ENCODE data around the gene UBE2R2.
"Not testable (repeated sequence)": the region's sequence is repeated elsewhere in the genome, so short reads cannot be mapped to it uniquely, and the experiment has no call there.

The UBE2R2 gene

DNA sequence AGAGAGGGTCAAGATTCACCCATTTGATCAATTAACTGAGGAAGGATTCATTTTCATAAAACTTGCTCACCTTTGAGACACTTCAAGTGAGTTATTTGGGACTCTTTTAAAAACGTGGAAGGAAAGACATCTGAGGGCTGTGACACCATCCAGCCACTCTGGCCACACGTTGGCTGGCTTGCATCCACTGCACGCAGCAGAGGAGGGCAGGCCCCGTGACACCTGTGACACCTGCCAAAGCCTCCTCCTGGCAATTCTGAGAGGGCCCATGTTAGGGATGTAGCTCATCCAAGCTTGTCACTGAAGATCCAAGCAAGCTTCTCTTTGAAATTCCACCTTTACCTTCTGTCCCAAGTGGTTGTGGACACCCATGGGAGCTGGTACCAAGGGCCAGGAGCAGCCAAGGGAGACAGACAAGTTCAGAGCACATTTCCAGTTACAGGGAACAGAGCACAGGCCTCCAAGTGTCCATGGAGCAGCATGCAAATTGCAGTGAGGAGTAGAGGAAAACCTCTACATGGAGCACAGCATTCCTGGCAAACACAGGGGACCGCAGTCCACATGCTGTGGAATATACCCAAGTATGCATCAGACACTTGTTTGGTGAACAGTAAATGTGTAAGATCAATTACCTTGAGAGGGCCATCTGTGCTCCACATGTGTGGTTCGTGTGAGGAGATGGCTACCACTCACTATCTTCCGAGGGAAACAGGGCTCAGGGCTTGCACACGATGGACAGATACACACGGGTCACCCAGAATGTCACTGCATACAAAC, 16.8 kb upstream of the UBE2R2 start:
- DNase-seq: no peak

DNA sequence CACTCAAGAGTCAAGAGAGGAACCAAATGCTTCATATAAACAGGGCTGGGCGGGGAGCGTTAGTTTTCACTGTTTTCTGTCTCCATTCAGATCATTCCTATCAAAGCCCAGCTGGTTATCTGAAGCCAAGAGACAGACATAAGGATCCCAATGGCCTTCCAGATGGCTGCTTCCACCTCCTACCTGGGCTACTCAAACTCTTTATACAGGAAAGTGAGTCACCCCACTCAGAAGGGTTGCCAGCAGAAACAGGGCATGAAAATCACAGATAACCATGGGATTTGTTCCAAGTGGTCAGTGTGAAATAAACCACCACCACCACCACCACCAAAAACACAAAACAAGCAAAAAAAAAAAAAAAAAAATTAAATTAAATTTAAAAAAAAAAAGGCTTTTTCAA, 16.1 kb upstream of the UBE2R2 start:
- no peak for DNase-seq

DNA sequence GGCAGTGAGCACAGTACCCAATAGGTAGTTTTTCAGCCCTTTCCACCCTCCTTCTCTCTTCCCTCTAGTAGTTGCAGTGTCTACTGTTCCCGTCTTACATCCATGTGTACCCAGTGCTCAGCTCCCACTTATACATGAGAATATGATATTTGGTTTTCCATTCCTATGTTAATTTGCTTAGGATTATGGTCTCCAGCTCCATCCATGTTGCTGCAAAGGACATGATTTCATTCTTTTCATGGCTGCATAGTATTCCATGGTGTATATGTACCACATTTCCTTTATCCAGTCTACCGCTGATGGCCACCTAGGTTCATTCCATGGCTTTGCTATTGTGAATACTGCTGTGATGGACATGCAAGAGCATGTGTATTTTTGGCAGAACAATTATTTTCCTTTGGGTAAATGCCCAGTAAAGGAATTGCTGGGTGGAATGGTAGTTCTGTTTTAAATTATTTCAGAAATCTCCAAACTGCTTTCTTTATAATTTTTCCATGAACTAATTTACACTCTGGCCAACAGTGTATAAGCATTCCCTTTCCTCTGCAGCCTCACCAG, 14.9 kb upstream of the UBE2R2 start:
- not testable (repeated sequence) for DNase-seq

GRCh38 chr9:33804196-33804595, 12.8 kb upstream of the UBE2R2 start:
- DNase-seq: not testable (repeated sequence)

DNA sequence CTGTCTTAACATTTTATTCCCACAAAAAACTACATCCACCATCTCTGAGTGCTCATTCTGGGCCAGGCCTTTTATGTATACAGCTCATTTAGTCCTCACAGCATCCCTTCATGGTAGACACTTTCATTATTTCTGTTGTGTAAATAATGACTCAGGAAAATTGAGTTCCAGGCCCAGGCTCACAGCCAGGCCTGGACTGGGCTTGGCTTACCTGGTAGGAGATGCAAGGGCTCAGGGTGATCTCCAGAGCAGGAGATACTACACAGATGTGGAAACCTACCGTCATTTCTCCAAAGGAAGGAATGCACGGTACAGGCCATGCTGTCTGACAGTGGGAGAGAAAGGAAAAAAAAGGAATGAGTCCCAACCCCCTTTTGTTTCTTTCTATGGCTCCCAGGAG, 9.8 kb upstream of the UBE2R2 start:
- DNase-seq: peak; percentile 66

DNA sequence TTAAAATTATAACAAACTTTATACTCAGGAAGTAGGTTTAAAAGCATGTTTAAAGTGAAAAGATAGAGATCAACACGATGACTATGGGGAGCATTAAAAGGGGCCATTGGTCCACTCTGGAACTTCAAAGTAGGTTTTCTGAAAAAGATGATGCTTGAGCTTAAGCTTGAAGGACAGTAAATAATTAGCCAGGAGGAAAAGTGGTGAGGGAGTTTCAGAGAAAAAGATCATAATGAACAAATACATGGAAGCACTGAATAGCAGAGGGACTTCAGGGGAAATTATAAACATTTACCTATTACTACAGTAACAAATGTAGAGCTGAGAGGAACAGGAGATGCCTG, 8.0 kb upstream of the UBE2R2 start:
- not testable (repeated sequence) for DNase-seq

GRCh38 chr9:33809506-33809905, 7.5 kb upstream of the UBE2R2 start:
- DNase-seq: no peak

GRCh38 chr9:33813712-33814641, 3.0 kb upstream of the UBE2R2 start:
- DNase-seq: no peak

DNA sequence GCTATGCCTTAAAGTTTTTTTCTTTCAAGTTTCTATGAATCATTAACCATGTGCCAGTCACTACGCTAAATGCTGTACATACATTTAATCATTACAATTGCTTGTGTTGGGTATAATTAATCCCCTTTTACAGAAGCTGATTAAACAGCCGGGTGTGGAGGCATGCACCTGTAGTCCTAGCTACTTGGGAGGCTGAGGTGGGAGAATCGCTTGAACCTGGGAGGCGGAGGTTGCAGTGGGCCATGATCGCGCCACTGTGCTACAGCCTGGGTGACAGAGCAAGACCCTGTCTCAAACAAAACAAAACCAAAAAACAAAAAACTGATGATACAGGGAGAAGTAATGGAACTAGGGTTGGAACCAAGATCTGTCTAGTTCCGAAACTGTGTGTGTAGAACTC, 1.2 kb upstream of the UBE2R2 start:
- no peak for DNase-seq

DNA sequence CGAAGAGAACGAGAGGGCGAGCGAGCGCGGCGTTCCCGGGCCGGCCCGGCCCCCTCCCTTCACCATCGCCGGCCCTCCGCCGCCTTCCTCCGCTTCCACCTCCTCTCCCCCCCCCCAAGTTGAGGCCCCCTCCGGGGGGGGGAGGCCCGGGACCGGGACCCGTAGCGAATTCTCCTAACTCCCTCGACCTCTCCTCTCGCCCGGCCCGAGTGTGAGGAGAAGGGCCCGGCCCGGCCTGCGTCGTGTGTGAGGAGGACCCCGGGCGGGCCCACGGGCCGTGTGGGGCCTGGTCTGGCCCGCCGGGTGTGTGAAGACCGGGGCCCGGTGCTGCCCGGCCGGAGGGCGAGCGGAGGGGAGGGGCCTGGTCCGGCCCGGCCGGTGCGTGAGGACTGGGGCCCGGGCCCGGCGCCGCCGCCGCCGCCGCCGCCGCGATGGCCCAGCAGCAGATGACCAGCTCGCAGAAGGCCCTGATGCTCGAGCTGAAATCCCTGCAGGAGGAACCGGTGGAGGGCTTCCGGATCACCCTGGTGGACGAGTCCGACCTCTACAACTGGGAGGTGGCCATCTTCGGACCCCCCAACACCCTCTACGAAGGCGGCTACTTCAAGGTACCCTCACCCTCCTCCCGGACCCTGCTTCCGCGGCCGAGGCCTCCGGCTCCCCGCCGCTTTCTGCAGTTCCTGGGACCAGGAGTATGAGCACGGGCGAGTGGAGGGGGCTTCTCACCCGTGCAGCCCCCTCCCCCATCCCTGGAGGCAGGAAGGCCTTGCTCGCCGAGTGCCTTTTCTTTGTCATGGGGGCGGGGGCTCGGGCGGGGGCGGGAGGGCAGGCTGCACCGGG, 587 bp downstream of the UBE2R2 start:
- peak; percentile 58 for DNase-seq

DNA sequence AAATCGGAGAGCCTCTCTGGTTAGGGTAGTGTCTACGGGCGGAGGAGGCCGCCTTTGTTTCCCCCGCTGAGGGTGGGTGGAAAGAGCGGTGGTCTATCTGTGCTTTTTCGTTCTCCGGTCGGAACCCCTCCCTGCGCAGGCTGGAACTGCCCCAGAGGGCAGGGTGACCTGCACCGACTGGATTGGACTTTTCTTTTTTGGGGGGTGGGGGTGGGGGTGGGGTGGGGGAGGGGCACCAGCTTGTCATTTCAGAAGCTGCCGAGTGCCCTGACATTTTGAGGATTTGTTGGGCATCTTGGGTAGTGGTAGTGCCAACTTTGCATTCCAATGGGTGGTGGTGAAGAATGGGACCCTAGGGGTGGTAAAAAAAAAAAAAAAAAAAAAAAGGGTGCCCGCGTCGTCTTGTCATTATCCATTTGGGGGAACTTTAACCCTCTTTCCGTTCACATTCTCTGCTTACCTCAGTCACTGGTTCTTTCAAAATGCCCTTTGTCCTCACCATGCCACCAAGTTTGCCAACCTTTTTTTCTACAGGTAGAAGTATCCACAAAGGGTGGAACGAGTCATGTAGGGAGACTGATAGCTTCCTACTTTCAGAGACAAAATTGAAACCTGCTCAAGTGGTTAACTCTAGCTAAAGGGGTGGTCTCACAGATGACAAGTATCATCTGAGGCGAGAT, 1.3 kb downstream of the UBE2R2 start:
- no peak for DNase-seq

- no peak for DNase-seq
Observed at GRCh38 chr9:33818847-33819500, 2.0 kb downstream of the UBE2R2 start.

DNA sequence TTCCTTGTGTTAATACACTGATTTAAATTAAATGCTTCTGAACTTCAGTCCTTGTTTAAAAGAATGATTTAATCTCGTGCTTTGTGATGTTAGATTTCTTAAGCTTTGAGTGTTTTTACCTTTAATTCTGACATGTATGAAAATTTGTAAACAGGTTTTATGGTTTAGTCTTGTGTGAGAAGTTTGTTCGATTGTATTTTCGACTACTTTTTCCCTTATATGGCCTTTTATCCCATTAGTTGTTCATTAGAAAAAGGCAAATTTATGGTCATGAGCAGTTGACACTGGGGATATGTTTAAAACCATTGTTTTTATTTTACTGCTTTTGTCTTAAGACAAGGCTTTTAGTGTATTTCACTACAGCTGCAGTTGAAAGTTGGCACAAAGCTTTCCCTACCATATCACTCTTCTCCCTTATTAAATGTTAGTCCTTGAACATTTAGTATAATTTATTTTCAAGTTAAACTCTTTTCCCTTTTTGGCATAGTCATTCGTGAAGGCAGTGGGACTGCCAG, 3.3 kb downstream of the UBE2R2 start:
- DNase-seq: no peak

DNA sequence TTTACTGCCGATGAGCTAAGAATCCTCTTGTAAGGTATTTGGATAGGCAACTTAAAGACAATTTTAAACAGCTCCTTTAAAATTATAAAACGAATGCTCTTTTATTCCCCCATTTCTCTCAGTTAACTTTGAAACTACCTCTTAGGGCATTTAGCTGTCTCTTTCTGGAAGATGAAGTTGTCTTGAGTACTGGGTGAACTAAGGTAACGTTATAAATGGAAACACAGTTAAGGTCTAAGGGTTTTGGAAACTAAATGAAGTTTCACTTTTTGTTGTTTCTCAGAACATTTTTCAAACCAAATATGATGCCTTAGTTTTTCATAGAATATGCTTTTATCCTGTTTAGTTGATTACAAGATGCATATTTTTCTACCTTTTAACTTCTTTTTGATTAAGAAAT, 6.8 kb downstream of the UBE2R2 start:
- no peak for DNase-seq

- DNase-seq: not testable (repeated sequence)
Observed at GRCh38 chr9:33827285-33827684, 10.3 kb downstream of the UBE2R2 start.

DNA sequence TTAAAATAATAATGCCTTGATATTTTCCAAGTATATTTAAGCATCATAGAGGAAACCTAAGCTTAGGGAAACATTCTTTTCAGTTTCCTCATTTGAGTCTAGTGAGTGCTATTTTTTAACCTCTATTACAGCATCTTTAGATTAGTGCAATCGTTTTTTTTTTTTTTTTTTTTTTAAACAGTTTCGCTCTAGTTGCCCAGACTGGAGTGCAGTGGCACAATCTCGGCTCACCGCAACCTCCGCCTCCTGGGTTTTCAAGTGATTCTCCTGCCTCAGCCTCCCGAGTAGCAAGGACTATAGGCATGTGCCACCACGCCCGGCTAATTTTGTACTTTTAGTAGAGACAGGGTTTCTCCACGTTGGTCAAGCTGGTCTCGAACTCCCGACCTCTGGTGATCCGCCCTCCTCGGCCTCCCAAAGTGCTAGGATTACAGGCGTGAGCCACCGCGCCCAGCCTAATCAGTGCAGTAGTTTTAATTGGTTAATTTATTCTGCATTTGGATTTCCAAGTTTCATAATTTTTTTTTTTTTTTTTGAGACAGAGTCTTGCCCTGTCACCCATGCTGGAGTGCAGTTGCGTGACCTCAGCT, 12.8 kb downstream of the UBE2R2 start:
- not testable (repeated sequence) for DNase-seq

GRCh38 chr9:33835625-33836260, 18.8 kb downstream of the UBE2R2 start:
- no peak for DNase-seq

GRCh38 chr9:33836261-33836660, 19.3 kb downstream of the UBE2R2 start:
- not testable (repeated sequence) for DNase-seq

GRCh38 chr9:33837138-33837537, 20.2 kb downstream of the UBE2R2 start:
- DNase-seq: no peak

- no peak for DNase-seq
Observed at GRCh38 chr9:33840381-33840780, 23.4 kb downstream of the UBE2R2 start.

Measured in NCI-H1092 (cell line).